PC-3 (cell line): ENCODE data around the gene FSIP1. TPM values are rescaled to one million over a fixed set of nuclear protein-coding genes. Genes with fewer than 3 reads are reported as not detected.

Experiments used
- ATAC-seq: fragments of 200-7000 bp; cut with Tn5 transposase; 2 replicates; pipeline ENCODE4 v1.9.1; 2020; ENCODE audit warnings: mild to moderate bottlenecking, moderate library complexity
- BruUV-seq: library from RNA; stranded (reverse); fragments of 400-500 nt; replicated peaks from 2 replicates; lab custom pipeline; 2021; lab: Mats Ljungman, UMichigan
- CTCF ChIA-PET: fragments of 300-600 bp; sonication (Branson Sonifier 250); formaldehyde crosslinking; loops from one replicate; lab custom pipeline; 2022; ENCODE audit warnings: antibody characterized with exemption; lab: Charles Lee
- POLR2A ChIA-PET: fragments of 300-600 bp; sonication (Branson Sonifier 250); formaldehyde crosslinking; loops from one replicate; lab custom pipeline; 2022; ENCODE audit warnings: antibody characterized with exemption; ENCODE audit not compliant: unreplicated experiment; lab: Charles Lee
- DNase-seq: peaks from one replicate; pipeline ENCODE4 v3.0.0-alpha.2; 2015
- H2AFZ ChIP-seq: fragments of 300-600 bp; sonication (generic); 2 replicates; pipeline ENCODE4 v1.6.0; 2016; ENCODE audit warnings: antibody characterized with exemption, low read length
- H3F3A ChIP-seq: fragments of 300-600 bp; sonication (generic); one replicate; pipeline ENCODE4 v1.6.0; 2017; ENCODE audit warnings: antibody characterized with exemption, low read length, control low read depth, mild to moderate bottlenecking; ENCODE audit not compliant: unreplicated experiment
- H3K27ac ChIP-seq: fragments of 300-600 bp; sonication (generic); 2 replicates; pipeline ENCODE4 v1.5.1; 2016; ENCODE audit warnings: mild to moderate bottlenecking, low read length
- H3K27me3 ChIP-seq: fragments of 300-600 bp; sonication (generic); 2 replicates; pipeline ENCODE4 v1.6.1; 2016; ENCODE audit warnings: low read length, mixed read lengths
- H3K36me3 ChIP-seq: fragments of 300-600 bp; sonication (generic); 2 replicates; pipeline ENCODE4 v1.6.1; 2016; ENCODE audit warnings: low read depth, mixed run types, low read length, mixed read lengths
- H3K4me1 ChIP-seq: fragments of 300-600 bp; sonication (generic); 2 replicates; pipeline ENCODE4 v1.5.1; 2016; ENCODE audit warnings: low read length; ENCODE audit not compliant: insufficient read depth
- H3K4me2 ChIP-seq: fragments of 300-600 bp; sonication (generic); 2 replicates; pipeline ENCODE4 v1.6.0; 2016; ENCODE audit warnings: low read length
- H3K4me3 ChIP-seq: fragments of 300-600 bp; sonication (generic); 2 replicates; pipeline ENCODE4 v1.5.1; 2016; ENCODE audit warnings: mild to moderate bottlenecking, low read length, mixed read lengths
- H3K79me2 ChIP-seq: fragments of 300-600 bp; sonication (generic); 2 replicates; pipeline ENCODE4 v1.6.1; 2017; ENCODE audit warnings: low read length, mixed read lengths
- H3K9ac ChIP-seq: fragments of 300-600 bp; sonication (generic); 2 replicates; pipeline ENCODE4 v1.6.0; 2016; ENCODE audit warnings: mild to moderate bottlenecking, low read length
- H3K9me2 ChIP-seq: fragments of 300-600 bp; sonication (generic); replicated peaks from 2 replicates; pipeline ENCODE4 v1.6.1; 2016; ENCODE audit warnings: mixed run types, low read length, mixed read lengths
- H3K9me3 ChIP-seq: fragments of 300-600 bp; sonication (generic); 2 replicates; pipeline ENCODE4 v1.6.1; 2016; ENCODE audit warnings: low read length, mixed read lengths
- H4K20me1 ChIP-seq: fragments of 300-600 bp; sonication (generic); 2 replicates; pipeline ENCODE4 v1.6.1; 2016; ENCODE audit warnings: low read length, mixed read lengths
- CTCF ChIP-seq: fragments of 300-600 bp; sonication (generic); conservative IDR thresholded peaks from 2 replicates; pipeline ENCODE4 v1.5.1; 2017; ENCODE audit warnings: antibody characterized with exemption, low read depth, mild to moderate bottlenecking, low read length
- EZH2 ChIP-seq: fragments of 300-600 bp; sonication (generic); IDR thresholded peaks from one replicate; pipeline ENCODE4 v1.6.1; 2017; ENCODE audit warnings: antibody characterized with exemption, mild to moderate bottlenecking, low read length; ENCODE audit not compliant: unreplicated experiment
- EZH2phosphoT487 ChIP-seq: fragments of 300-600 bp; sonication (generic); IDR thresholded peaks from 2 replicates; pipeline ENCODE4 v1.6.1; 2018; ENCODE audit warnings: mild to moderate bottlenecking, antibody characterized with exemption, low read length, borderline replicate concordance
- intact Hi-C: fragments of 100-400 bp; cut with micrococcal nuclease; formaldehyde crosslinking; loops from 2 replicates; pipeline ENCODE4 v1.9.0; 2023
- total RNA-seq: library from RNA; depleted of rRNA; stranded (reverse); fragments of >200 nt; gene quantifications from 2 replicates; pipeline ENCODE4 v1.2.3, GENCODE V29; 2014

FSIP1 gene
- total RNA-seq, 1 experiment from 2014 or later, result 0.07 TPM

- ATAC-seq, result peak; percentile 95
- Histone ChIP-seq H3K79me2 (no peaks in the 10 kb centered on the region), H3K4me3 (no peak overlapping the region), H3K27ac (no peak overlapping the region), H2AFZ (peak overlapping the region; percentile 44; the same call in 1 of the 2 replicates), H3K9me2 (no peaks in the 10 kb centered on the region), H3F3A (no peaks in the 10 kb centered on the region), H3K4me1 (peaks cover 20% of the 10 kb centered on the region), H3K9me3 (0 out of 2 replicates have a peak, but pooled peaks cover 5% of the 10 kb centered on the region), H3K36me3 (peaks cover 3% of the 10 kb centered on the region; the same call in 1 of the 2 replicates), H3K9ac (no peak overlapping the region), H3K27me3 (no peaks in the 10 kb centered on the region), H4K20me1 (no peaks in the 10 kb centered on the region), H3K4me2 (peak overlapping the region; percentile 7)
- intact Hi-C loops, result loop anchor here (1.0 kb wide), 2 partner anchors 16 to 28 kb away; no protein-coding TSS in a partner anchor
- POLR2A ChIA-PET, result interaction anchor here (0.6 kb wide), 1 partner anchor 14 kb away, joined by 3 read pairs; no protein-coding TSS in a partner anchor
- DNase-seq, result peak; percentile 81
- CTCF ChIA-PET, result interaction anchor here (0.7 kb wide), 1 partner anchor 76 kb away, joined by 7 read pairs; no protein-coding TSS in a partner anchor
- no TSS peak for BruUV-seq
- TF ChIP-seq EZH2phosphoT487, result no peak
- no peak for TF ChIP-seq EZH2
- TF ChIP-seq CTCF, result no peak
These were observed 125.0 kb downstream of the FSIP1 start for GRCh38 chr15:39657668-39658067.

GRCh38 chr15:39657181-39657580 lies 125.5 kb downstream of the FSIP1 start:
- Histone ChIP-seq H3K4me3 (no peak overlapping the region), H3F3A (no peaks in the 10 kb centered on the region), H3K27ac (no peak overlapping the region), H3K79me2 (no peaks in the 10 kb centered on the region), H4K20me1 (no peaks in the 10 kb centered on the region), H3K4me2 (peak overlapping the region; percentile 7), H3K9ac (no peak overlapping the region), H3K36me3 (peaks cover 3% of the 10 kb centered on the region; the same call in 1 of the 2 replicates), H2AFZ (peak overlapping the region; percentile 44; the same call in 1 of the 2 replicates), H3K27me3 (no peaks in the 10 kb centered on the region), H3K4me1 (peaks cover 20% of the 10 kb centered on the region), H3K9me2 (no peaks in the 10 kb centered on the region), H3K9me3 (0 out of 2 replicates have a peak, but pooled peaks cover 5% of the 10 kb centered on the region)
- TF ChIP-seq EZH2 (no peak), EZH2phosphoT487 (no peak), CTCF (no peak)
- no TSS peak for BruUV-seq
- peak; percentile 6; the same call in 1 of the 2 replicates for ATAC-seq
- no peak for DNase-seq
- ChIA-PET CTCF (no interaction called here), POLR2A (no interaction called here)
- intact Hi-C loops, result loop anchor here (1.0 kb wide), 2 partner anchors 16 to 28 kb away; no protein-coding TSS in a partner anchor

- Histone ChIP-seq H3K4me3 (no peak overlapping the region), H3K4me1 (peaks cover 14% of the 10 kb centered on the region), H3K27me3 (no peaks in the 10 kb centered on the region), H4K20me1 (no peaks in the 10 kb centered on the region), H3K79me2 (no peaks in the 10 kb centered on the region), H3K9me3 (0 out of 2 replicates have a peak, but pooled peaks cover 5% of the 10 kb centered on the region), H3K27ac (no peak overlapping the region), H3F3A (no peaks in the 10 kb centered on the region), H3K9me2 (no peaks in the 10 kb centered on the region), H3K36me3 (peaks cover 3% of the 10 kb centered on the region; the same call in 1 of the 2 replicates), H2AFZ (no peak overlapping the region), H3K9ac (no peak overlapping the region), H3K4me2 (no peak overlapping the region)
- no peak for ATAC-seq
- TF ChIP-seq CTCF (no peak), EZH2 (no peak), EZH2phosphoT487 (no peak)
- CTCF ChIA-PET, result no interaction called here
- intact Hi-C loops, result no loop called here
- POLR2A ChIA-PET, result no interaction called here
- DNase-seq, result no peak
- BruUV-seq, result no TSS peak
These were observed 128.3 kb downstream of the FSIP1 start for GRCh38 chr15:39654304-39654703.
